Activated T-helper 1 cell treated with Interleukin-2 at 50 U/mL for 16 hours (primary cell): ENCODE data around the gene NFIA.

ENCODE experiments used
- DNase-seq: peaks from one replicate; pipeline ENCODE4 v3.0.0-alpha.2; 2020; ENCODE audit warnings: low read depth

Gene NFIA

DNA sequence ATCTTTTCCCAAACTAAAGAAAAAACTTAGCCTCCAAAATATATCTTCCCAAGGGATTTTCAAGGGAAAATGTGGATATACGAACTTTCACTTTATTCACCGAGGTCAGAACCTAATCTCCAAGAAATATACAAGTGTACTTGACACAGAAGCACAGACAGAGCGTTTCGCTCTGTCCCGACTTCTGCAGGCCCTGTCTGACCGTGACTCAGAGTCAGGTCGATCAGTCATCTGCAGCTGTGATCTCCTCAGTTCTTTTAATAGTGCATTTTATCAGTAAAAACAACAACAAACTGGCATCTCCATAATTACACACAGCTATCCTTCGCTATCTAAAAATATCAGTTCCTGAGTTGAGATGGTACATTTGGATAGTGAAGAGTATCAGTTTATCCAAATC, 416.0 kb downstream of the NFIA start:
- no peak for DNase-seq

DNA sequence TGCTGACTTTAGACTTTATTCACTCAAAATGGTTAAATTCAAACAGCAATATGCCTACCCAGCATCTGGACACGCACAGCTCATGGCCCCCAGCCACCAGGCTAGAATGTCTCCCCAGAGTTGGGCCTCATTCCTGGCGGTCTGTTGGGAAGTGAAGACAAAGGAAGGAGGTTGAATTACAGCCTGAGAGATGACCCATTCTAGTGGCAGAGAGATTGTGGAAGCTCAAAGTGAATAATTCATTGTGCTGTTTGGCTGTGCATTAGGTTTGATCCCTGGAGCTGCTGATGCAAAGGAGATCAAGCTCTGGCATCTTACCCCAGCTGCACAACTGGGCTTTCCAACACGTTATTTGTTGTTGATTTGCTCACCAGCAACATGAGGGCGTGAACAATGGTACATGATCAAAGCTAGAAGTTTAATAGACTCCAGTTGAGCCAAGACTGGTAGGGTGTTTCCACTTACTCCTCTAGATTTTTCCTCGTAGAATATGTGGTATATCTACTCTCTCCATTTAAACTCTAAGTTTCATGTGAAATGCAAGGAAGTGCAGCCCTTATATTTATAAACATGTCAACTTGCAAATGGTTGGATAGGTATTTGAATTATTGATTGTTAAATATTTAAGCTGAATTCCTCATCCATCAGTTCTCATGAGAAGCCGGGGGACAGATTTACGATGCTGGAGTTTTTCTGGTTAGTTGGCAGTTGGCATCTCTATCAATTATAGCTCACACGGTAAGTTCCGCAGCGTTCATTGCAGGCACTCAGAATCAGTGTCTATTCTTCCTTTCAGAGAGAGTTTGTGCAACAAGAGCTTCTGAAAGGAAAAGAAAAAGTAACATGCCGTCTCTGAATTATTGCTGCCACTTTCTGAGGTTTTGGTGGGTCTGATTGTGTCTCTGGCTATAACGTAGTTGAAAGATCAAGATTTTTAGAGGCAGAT, 419.9 kb downstream of the NFIA start:
- no peak for DNase-seq

DNA sequence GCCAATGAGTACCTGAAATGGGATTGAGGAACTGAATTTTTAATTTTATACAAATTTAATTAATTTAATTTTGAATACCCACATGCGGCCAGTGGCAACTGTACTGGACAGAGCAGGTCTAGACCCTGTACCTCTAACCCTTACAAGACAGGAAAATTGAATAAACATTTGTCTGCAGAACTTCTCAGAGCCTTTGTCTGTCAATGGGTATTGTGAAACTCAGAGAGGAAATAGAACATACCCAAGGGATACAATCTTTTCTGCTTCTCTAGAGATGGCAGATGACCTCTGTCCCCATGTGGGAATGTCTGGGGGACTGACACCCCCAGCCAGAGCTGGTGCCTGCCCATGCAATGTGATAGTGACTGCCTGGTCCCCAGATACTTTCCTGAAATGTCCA, 421.9 kb downstream of the NFIA start:
- DNase-seq: no peak

DNA sequence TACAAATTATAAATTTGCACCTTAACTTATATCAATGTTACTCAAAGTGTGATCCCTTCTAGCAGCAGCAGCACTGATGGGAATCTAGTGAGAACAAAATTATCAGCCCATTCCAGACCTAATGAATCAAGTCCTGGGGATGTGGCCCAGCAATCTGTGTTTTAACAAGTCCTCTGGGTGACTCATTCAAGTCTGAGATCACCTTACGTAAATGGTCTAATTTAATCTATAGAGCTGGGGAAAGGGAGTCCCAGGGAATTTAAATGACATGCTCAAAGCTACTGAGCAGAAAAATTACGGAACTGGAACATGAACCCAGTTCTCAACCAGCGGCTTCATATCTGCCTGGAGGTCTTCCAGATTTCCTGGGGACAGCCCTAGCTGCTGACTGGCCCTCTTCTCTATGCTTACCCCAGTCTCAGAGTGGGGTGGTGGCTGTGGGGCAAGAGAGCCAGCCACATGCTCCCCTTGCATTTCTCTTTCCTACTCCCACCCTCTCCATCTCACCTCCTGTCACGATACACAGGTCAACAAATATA, 422.6 kb downstream of the NFIA start:
- DNase-seq: no peak

DNA sequence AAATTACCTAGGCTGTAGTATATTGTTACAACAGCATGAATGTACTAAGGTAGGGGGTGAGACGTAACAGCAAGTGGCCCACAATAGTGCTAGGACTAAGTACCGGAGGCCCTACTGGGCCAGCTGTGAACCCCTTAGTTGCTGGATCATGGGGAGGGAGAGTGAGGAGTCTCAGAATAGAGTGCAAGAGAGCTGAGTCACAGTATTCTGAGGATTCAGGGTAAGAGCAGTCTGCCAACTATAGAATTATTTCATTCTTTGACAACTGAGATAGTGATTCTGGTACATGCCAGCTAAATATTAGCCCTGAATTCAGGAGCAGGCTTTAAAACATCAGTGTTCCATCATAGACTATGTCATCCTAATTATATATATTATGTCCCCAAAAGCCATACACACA, 423.9 kb downstream of the NFIA start:
- no peak for DNase-seq

DNA sequence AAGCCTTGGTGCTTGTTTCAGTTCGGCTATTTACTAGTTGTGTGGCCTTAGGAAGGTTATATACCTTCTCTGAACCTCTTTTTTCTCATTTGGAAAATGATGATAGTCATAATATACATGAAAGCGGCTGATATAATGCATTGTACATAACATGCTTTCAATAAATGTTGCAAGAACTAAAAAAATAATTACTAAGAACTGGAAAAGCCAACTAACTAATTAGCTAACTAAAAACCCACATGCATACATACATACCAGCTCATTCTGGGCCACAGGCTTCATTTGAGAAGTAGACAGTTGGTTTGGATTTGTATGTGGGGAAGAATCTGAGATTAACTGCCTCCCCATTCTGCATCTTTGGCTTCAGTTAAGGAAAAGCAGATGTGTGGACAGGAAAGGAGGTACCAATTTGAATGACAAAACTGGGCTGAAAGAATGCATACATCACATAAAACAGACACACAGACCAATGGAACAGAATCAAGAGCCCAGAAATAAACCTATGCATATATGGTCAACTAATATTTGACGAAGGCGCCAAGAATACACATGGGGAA, 424.7 kb downstream of the NFIA start:
- DNase-seq: no peak
